ENCODE data around the gene RNF151.

DNA sequence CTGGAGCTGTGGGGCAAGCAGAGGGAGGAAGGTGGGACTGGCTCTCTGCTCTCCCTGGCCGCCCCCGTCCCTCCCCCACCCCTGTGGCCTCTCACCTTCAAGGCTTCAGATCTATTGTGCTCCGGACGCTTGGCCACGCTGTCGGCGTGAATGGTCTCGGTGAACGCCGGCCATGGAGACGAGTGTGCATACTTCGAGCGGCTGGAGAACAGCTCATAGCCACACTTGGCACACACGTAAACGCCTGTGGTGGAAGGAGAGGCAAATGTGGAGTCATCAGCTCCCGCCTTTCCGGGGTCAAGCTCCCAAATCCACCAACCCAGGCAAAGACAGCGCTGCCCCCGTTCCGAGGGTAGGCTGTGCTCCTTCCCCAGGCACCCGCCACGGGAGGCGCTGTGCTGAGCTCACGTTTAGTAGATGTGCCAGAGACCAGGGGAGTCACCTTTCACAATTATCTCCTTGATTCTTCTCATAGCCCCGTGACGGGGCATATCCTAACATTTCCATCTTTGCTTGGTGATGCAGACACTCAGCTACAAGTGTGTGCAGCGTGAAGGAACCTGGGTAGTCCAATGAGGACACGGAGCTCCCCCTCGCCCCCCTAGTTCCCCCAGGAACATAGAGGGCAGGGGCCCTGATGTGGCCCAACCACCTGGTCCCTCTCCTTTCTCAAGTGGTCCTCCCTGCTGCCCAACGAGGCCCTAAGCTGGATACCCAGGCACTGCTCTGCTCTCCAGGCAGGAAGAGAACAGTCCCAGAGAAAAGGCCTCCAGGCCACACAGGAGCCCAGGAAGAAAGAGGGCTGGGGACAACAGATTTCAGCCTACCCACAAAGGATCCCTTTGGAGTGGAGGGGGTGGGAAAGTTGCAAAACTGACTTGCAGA lies 25.3 kb upstream of the RNF151 start:
- TF ChIP-seq, protein P1, sequence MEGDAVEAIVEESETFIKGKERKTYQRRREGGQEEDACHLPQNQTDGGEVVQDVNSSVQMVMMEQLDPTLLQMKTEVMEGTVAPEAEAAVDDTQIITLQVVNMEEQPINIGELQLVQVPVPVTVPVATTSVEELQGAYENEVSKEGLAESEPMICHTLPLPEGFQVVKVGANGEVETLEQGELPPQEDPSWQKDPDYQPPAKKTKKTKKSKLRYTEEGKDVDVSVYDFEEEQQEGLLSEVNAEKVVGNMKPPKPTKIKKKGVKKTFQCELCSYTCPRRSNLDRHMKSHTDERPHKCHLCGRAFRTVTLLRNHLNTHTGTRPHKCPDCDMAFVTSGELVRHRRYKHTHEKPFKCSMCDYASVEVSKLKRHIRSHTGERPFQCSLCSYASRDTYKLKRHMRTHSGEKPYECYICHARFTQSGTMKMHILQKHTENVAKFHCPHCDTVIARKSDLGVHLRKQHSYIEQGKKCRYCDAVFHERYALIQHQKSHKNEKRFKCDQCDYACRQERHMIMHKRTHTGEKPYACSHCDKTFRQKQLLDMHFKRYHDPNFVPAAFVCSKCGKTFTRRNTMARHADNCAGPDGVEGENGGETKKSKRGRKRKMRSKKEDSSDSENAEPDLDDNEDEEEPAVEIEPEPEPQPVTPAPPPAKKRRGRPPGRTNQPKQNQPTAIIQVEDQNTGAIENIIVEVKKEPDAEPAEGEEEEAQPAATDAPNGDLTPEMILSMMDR (conservative IDR thresholded peaks at IDR 0.05) = no peak
- TF ChIP-seq ZFX (IDR thresholded peaks at IDR 0.05) = no peak
